NCI-H2196 (cell line): ENCODE measurements around the gene SHROOM2.
"Not testable (repeated sequence)": the region's sequence is repeated elsewhere in the genome, so short reads cannot be mapped to it uniquely, and the experiment has no call there.

ENCODE experiments used
- DNase-seq: peaks from one replicate; lab custom pipeline; 2025; ENCODE audit not compliant: unreplicated experiment; lab: John Stamatoyannopoulos, UW

Gene SHROOM2

GRCh38 chrX:9829308-9830267, 43.4 kb downstream of the SHROOM2 start:
- DNase-seq, result no peak

GRCh38 chrX:9832811-9833210, 46.6 kb downstream of the SHROOM2 start:
- no peak for DNase-seq

GRCh38 chrX:9835585-9836210, 49.5 kb downstream of the SHROOM2 start:
- no peak for DNase-seq

- DNase-seq, result no peak
These were observed 56.3 kb downstream of the SHROOM2 start for GRCh38 chrX:9842541-9842940.

- no peak for DNase-seq
These were observed 58.8 kb downstream of the SHROOM2 start for GRCh38 chrX:9844936-9845577.

- DNase-seq, result no peak
These were observed 59.3 kb downstream of the SHROOM2 start for GRCh38 chrX:9845578-9845952.

GRCh38 chrX:9846631-9847030, 60.4 kb downstream of the SHROOM2 start:
- DNase-seq, result no peak

- DNase-seq, result no peak
These were observed 60.8 kb downstream of the SHROOM2 start for GRCh38 chrX:9847071-9847470.

GRCh38 chrX:9848718-9849479, 62.7 kb downstream of the SHROOM2 start:
- DNase-seq, result no peak

- no peak for DNase-seq
These were observed 65.7 kb downstream of the SHROOM2 start for GRCh38 chrX:9851890-9852289.

- DNase-seq, result no peak
These were observed 67.1 kb downstream of the SHROOM2 start for GRCh38 chrX:9853307-9853706.

- DNase-seq, result no peak
These were observed 69.5 kb downstream of the SHROOM2 start for GRCh38 chrX:9855561-9856283.

- no peak for DNase-seq
These were observed 70.4 kb downstream of the SHROOM2 start for GRCh38 chrX:9856588-9856987.

- no peak for DNase-seq
These were observed 71.6 kb downstream of the SHROOM2 start for GRCh38 chrX:9857575-9858474.

GRCh38 chrX:9858684-9859083, 72.5 kb downstream of the SHROOM2 start:
- DNase-seq, result not testable (repeated sequence)

- no peak for DNase-seq
These were observed 73.7 kb downstream of the SHROOM2 start for GRCh38 chrX:9859711-9860555.

GRCh38 chrX:9860826-9861225, 74.6 kb downstream of the SHROOM2 start:
- no peak for DNase-seq

GRCh38 chrX:9861711-9862110, 75.5 kb downstream of the SHROOM2 start:
- no peak for DNase-seq

GRCh38 chrX:9862525-9862924, 76.3 kb downstream of the SHROOM2 start:
- no peak for DNase-seq
